PC-9 (cell line): Measurements from ENCODE around the gene TRAPPC10.
"Not testable (repeated sequence)": the region's sequence is repeated elsewhere in the genome, so short reads cannot be mapped to it uniquely, and the experiment has no call there.

Source experiments
- CTCF ChIP-seq: fragments of 200-600 bp; sonication (generic); conservative IDR thresholded peaks from 2 replicates; pipeline ENCODE4 v1.6.1; 2017; ENCODE audit warnings: mixed run types, antibody characterized with exemption, mild to moderate bottlenecking, moderate library complexity
- EZH2 ChIP-seq: fragments of 200-600 bp; sonication (generic); IDR thresholded peaks from 2 replicates; pipeline ENCODE4 v1.8.0; 2017; ENCODE audit warnings: antibody characterized with exemption, low read depth

GRCh38 chr21:44153214-44153888 is 141.2 kb downstream of the TRAPPC10 start:
- not testable (repeated sequence) for TF ChIP-seq CTCF, EZH2
